HG03095 (cell line): ENCODE measurements around the gene PKP4.

ENCODE experiments used
- ATAC-seq: cut with Tn5 transposase; IDR thresholded peaks from one replicate; pipeline ENCODE4 v1.9.1; 2021; ENCODE audit warnings: moderate library complexity; ENCODE audit not compliant: unreplicated experiment

Gene PKP4

DNA sequence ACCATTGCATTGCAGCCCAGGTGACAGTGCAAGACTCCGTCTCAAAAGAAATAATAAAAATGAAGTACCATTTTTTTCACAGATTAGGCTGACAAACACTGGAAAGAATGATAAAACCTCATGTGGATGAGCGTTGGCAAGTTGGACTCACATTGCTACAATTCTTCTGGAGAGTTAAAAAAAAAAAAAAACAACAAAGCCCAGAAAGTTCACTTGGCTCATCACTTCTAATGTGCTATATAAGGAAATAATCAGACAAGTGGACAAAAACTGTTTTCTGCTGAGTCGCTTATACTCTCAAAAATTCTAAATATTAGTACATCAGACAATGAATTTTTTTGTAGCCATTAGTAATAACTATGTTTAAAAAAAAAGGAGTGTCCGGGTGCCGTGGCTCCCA is 38.4 kb downstream of the PKP4 start:
- ATAC-seq = no peak

DNA sequence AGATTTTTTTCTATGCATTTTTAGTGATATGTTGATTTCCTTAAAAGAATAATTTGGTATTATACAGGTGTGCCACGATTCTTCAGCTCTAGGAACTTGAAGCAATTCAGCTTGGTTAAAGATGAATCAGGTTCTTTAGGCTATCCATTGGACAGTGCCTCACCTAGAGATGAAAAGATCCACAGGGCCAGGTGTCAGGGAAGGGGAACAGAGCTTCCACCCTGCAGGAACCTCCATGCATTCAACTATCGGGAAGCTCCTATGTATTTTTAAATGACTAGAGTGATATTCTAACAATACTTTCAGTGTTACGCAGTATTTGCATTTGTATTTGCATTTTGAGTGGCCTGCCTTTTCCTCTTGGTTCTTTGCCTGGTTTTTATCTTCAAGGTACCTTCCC is 40.2 kb downstream of the PKP4 start:
- ATAC-seq = no peak

- no peak for ATAC-seq
These were observed 40.7 kb downstream of the PKP4 start for GRCh38 chr2:158497486-158497885.

- ATAC-seq = no peak
These were observed 41.4 kb downstream of the PKP4 start for GRCh38 chr2:158498043-158498748.

GRCh38 chr2:158498749-158499136 is 42.0 kb downstream of the PKP4 start:
- ATAC-seq = no peak

DNA sequence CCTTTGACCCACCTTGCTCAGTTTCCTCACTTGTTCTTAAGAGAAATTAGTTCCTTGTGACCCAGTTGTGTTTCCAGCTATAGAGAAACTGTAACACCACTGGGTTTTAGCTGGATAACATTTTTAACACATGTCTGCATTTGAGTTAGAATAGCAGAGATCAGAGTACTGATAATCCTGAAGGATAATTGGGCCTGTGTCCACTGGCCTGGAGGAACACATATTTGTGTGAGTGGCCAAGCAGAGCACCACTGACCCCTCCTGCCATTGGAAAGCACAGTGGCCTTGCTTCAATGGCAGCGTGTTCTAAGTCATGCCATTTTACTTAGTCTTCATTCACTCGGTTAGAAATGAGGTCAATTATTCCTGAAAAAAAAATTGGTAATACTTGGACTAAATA is 42.6 kb downstream of the PKP4 start:
- no peak for ATAC-seq

DNA sequence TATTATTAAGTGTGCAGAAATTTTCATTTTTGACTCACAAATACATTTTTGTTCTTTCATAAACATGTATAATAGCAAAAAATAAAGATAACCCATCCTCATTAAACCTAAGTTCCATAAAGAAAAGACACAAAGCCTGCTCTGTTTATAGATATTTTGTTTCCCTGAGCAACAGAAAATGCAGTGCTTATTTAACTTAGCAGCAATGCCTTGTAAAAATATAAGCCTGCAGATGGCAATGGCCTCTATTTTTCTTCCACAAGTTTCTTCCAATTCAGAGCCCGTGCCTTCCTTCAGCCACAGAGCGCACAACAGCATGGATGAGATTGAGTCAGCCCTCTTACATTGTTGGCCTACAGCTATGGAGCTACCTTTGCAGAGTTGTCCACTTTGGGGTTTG is 43.6 kb downstream of the PKP4 start:
- ATAC-seq = no peak

DNA sequence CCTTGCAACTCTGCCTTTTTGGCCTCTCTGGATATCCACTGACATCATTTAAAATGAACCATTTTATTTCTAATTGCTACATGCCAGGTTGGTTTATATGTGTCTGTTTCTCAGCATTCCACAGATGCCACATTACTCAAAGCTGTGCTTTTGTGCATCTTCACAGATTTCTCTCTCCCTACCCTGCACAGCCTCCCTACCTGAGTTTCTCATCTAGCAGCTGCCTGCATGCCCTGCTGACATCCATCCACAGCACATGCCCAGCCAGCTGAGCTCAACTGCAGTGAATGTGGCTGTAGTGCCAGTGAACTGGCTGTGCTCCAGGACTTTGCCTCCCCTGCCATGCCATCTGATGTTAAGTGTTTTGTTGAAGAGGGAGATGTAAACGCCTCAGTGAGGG is 44.5 kb downstream of the PKP4 start:
- ATAC-seq = no peak

DNA sequence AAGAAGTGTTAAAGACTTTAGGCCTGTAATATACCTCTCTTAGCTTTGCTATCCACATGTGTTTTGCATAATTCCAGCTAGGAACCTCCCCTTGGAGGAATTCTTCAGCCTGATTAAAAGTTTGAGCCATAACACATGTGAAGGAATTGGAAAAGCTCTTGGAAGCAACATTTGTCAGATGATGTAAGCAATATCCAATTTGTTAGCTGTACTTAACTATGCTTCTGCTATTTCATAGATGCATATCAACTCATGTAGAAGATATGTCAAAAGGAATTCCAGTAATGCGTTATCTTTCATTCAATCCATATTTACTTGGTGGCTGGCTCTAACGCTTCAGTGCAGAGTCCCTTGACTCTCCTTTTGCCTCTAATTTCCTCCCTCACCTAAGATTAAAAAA is 46.2 kb downstream of the PKP4 start:
- no peak for ATAC-seq

- ATAC-seq = no peak
These were observed 47.3 kb downstream of the PKP4 start for GRCh38 chr2:158504088-158504487.

- no peak for ATAC-seq
These were observed 48.7 kb downstream of the PKP4 start for GRCh38 chr2:158505448-158505934.

GRCh38 chr2:158507141-158507540 is 50.4 kb downstream of the PKP4 start:
- peak; percentile 58 for ATAC-seq

DNA sequence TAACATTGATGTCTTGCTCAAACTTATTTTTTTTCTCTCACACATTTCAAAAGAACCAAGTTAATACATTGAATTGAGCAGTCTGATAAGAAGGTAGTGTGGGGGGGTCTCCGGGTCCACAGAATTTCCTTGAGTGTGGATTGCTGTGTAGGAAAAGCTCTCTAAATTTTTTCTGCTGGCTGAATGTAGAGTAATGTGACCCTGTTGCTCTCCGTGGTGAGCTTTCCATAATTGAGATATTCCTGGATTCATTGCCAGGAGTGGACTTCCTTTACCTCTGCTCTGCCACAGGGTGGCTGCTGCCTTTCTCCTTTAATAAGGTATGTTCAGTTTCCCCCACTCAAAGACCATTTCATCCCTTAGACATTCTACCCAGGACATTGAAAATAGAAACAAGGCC is 50.9 kb downstream of the PKP4 start:
- no peak for ATAC-seq

DNA sequence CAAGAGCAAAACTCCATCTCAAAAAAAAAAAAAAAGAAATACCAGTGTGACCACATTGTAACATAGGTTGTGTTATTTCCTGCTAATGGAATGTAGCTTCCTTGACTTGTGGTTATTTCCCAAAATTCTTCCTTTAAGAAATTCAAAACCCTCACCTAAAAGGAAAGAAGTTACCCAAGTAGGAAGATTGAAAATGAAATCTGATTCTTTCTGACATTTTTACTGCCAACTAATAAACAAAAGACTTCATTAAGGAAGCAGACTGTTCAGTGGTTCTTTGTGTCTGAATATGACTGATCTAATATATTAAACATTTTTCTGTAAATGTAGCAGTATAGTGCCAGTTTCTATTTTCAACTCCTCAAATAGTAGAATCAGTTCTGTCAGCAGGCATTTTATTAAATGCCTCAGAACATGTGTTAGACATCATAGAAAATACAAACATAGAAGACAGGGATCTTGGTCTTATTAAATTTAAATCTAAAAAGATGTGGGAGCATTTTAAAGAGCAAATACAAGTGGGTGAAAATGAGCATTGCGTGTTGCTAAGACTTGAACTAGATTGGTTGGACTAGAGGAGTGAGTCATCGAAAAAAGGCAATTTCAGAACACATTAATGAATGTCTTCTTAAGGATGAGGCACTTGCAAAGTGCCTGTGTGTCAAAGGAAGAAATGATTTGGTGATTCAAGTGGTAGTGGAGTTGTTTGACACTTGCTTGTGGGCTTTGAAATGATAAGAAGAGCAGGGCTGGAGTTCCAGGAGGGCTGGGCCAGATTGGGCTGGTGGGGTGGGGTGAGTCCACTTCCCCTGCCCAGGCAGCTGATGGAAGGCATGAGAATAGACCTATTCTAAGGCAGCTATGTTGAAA is 53.4 kb downstream of the PKP4 start:
- no peak for ATAC-seq

DNA sequence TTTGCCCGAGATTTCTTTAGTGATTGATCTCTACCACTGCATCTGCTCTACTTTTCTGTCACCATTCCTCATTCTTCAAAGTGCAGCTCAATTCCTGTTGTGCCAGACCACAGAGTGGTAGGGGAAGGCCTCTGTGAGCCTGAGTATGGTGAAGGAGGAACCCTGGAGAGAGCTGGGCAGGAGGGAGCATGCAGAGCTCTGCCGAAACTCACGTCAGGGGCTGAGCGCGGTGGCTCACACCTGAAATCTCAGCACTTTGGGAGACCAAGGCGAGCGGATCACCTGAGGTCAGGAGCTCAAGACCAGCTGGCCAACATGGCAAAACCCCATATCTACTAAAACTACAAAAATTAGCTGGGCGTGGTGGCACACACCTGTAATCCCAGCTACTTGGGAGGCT is 54.1 kb downstream of the PKP4 start:
- ATAC-seq = no peak

DNA sequence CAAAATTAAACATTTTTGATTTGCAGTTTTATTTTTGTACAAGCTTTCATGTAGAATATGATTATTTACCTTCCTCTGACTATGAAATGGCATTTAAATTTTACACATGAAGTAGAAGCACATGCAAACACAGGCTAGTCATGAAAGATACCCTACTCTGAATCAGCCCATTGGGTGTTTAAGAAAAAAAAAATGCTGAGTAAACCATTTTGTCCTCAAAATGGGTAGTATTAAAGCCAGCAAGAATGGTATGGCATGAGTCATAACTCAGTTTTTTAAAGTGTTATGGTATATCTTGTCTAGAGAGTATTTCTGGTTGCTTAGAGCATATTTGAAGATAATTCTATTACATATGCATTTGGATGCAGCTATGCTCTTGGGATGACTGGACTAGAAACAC is 55.0 kb downstream of the PKP4 start:
- no peak for ATAC-seq

- ATAC-seq = no peak
These were observed 55.6 kb downstream of the PKP4 start for GRCh38 chr2:158512323-158512722.

DNA sequence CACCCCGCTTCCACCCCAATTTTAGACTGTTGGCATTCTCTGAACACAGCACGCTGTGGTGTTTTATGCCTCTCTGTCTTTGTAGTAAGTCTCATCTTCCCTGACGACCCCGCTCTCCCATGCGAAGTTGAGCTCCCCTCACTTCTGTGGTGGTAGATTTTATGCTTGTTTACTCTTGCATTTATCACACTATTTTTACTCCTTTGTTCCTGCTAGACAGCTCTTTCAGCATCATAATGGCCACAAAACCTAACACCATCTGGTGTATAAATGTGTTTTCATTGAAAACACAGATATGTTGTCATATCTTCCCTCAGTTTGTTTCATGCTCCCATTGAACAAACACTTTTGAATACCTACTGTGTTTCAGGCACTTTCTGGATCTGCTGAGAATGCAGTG is 57.1 kb downstream of the PKP4 start:
- ATAC-seq = no peak

DNA sequence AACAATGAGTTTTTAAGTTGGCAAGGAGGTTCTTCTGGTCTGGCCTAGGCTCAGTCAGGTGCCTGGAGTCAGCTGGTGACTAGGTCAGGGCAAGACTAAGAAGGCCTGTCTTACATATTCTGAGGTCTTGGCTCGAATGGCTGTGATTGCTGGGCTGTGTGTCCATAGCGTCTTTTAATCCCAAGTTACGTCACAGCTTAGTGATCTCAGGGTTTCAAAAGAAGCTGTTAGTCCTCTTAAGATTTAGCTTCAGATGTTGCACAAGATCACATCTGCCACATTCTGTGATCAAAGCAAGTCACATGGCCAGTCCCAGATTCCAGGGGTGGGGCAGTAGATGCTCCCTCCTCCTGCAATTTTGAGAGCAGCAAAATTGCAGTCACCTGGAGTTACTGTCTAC is 61.3 kb downstream of the PKP4 start:
- no peak for ATAC-seq

- no peak for ATAC-seq
These were observed 62.7 kb downstream of the PKP4 start for GRCh38 chr2:158519481-158519880.

- ATAC-seq = no peak
These were observed 72.9 kb downstream of the PKP4 start for GRCh38 chr2:158529379-158530259.
